Measurements from ENCODE around the gene ARF4.

The ARF4 gene

GRCh38 chr3:57598765-57599360 lies 1.7 kb upstream of the ARF4 start:
- Histone ChIP-seq H3K36me3 (ENCODE audit: insufficient read depth, low read length) (peaks cover 10% of the 10 kb centered on the region), H3K4me3 (ENCODE audit: low read length) (peak overlapping the region; percentile 59), H3K9me3 (ENCODE audit: low read length) (no peaks in the 10 kb centered on the region), H2AFZ (ENCODE audit: low read depth, low read length) (no peak overlapping the region), H3K27me3 (ENCODE audit: insufficient read depth, low read length) (no peaks in the 10 kb centered on the region), H3K4me1 (ENCODE audit: insufficient read depth, low read length) (peaks cover 20% of the 10 kb centered on the region)

- peaks cover 24% of the 10 kb centered on the region for H3K4me1 ChIP-seq (ENCODE audit: insufficient read depth, low read length)
- H3K9me3 ChIP-seq (ENCODE audit: low read length) = no peaks in the 10 kb centered on the region
- H2AFZ ChIP-seq (ENCODE audit: low read depth, low read length) = peak overlapping the region; percentile 11
- peak overlapping the region; percentile 98 for H3K4me3 ChIP-seq (ENCODE audit: low read length)
- H3K27me3 ChIP-seq (ENCODE audit: insufficient read depth, low read length) = no peaks in the 10 kb centered on the region
- peaks cover 15% of the 10 kb centered on the region for H3K36me3 ChIP-seq (ENCODE audit: insufficient read depth, low read length)
Observed at GRCh38 chr3:57596495-57597126, 533 bp downstream of the ARF4 start.

- Histone ChIP-seq H3K4me1 (ENCODE audit: insufficient read depth, low read length) (peaks cover 24% of the 10 kb centered on the region), H3K4me3 (ENCODE audit: low read length) (peak overlapping the region; percentile 98), H3K9me3 (ENCODE audit: low read length) (no peaks in the 10 kb centered on the region), H3K27me3 (ENCODE audit: insufficient read depth, low read length) (no peaks in the 10 kb centered on the region), H3K36me3 (ENCODE audit: insufficient read depth, low read length) (peaks cover 15% of the 10 kb centered on the region), H2AFZ (ENCODE audit: low read depth, low read length) (no peak overlapping the region)
Observed at GRCh38 chr3:57594576-57594975, 2.6 kb downstream of the ARF4 start.

GRCh38 chr3:57594144-57594543 lies 3.0 kb downstream of the ARF4 start:
- Histone ChIP-seq H3K9me3 (ENCODE audit: low read length) (no peaks in the 10 kb centered on the region), H3K36me3 (ENCODE audit: insufficient read depth, low read length) (peaks cover 16% of the 10 kb centered on the region), H3K4me3 (ENCODE audit: low read length) (no peak overlapping the region), H2AFZ (ENCODE audit: low read depth, low read length) (no peak overlapping the region), H3K4me1 (ENCODE audit: insufficient read depth, low read length) (peaks cover 24% of the 10 kb centered on the region), H3K27me3 (ENCODE audit: insufficient read depth, low read length) (no peaks in the 10 kb centered on the region)

- no peak overlapping the region for H2AFZ ChIP-seq (ENCODE audit: low read depth, low read length)
- peaks cover 19% of the 10 kb centered on the region for H3K36me3 ChIP-seq (ENCODE audit: insufficient read depth, low read length)
- H3K4me1 ChIP-seq (ENCODE audit: insufficient read depth, low read length) = peaks cover 17% of the 10 kb centered on the region
- H3K9me3 ChIP-seq (ENCODE audit: low read length) = no peaks in the 10 kb centered on the region
- no peak overlapping the region for H3K4me3 ChIP-seq (ENCODE audit: low read length)
- no peaks in the 10 kb centered on the region for H3K27me3 ChIP-seq (ENCODE audit: insufficient read depth, low read length)
Observed at GRCh38 chr3:57592306-57592705, 4.8 kb downstream of the ARF4 start.

GRCh38 chr3:57587905-57588304 lies 9.2 kb downstream of the ARF4 start:
- no peak overlapping the region for H3K4me3 ChIP-seq (ENCODE audit: low read length)
- no peaks in the 10 kb centered on the region for H3K4me1 ChIP-seq (ENCODE audit: insufficient read depth, low read length)
- peaks cover 17% of the 10 kb centered on the region for H3K36me3 ChIP-seq (ENCODE audit: insufficient read depth, low read length)
- no peaks in the 10 kb centered on the region for H3K9me3 ChIP-seq (ENCODE audit: low read length)
- no peak overlapping the region for H2AFZ ChIP-seq (ENCODE audit: low read depth, low read length)
- H3K27me3 ChIP-seq (ENCODE audit: insufficient read depth, low read length) = no peaks in the 10 kb centered on the region

- Histone ChIP-seq H3K4me1 (ENCODE audit: insufficient read depth, low read length) (no peaks in the 10 kb centered on the region), H2AFZ (ENCODE audit: low read depth, low read length) (no peak overlapping the region), H3K9me3 (ENCODE audit: low read length) (no peaks in the 10 kb centered on the region), H3K27me3 (ENCODE audit: insufficient read depth, low read length) (no peaks in the 10 kb centered on the region), H3K4me3 (ENCODE audit: low read length) (no peak overlapping the region), H3K36me3 (ENCODE audit: insufficient read depth, low read length) (peaks cover 18% of the 10 kb centered on the region)
Observed at GRCh38 chr3:57586778-57587177, 10.4 kb downstream of the ARF4 start.

GRCh38 chr3:57583544-57583943 lies 13.6 kb downstream of the ARF4 start:
- H2AFZ ChIP-seq (ENCODE audit: low read depth, low read length) = no peak overlapping the region
- no peaks in the 10 kb centered on the region for H3K4me1 ChIP-seq (ENCODE audit: insufficient read depth, low read length)
- no peaks in the 10 kb centered on the region for H3K9me3 ChIP-seq (ENCODE audit: low read length)
- no peaks in the 10 kb centered on the region for H3K27me3 ChIP-seq (ENCODE audit: insufficient read depth, low read length)
- no peak overlapping the region for H3K4me3 ChIP-seq (ENCODE audit: low read length)
- peaks cover 28% of the 10 kb centered on the region for H3K36me3 ChIP-seq (ENCODE audit: insufficient read depth, low read length)

- Histone ChIP-seq H2AFZ (ENCODE audit: low read depth, low read length) (no peak overlapping the region), H3K4me1 (ENCODE audit: insufficient read depth, low read length) (no peaks in the 10 kb centered on the region), H3K36me3 (ENCODE audit: insufficient read depth, low read length) (peaks cover 36% of the 10 kb centered on the region), H3K4me3 (ENCODE audit: low read length) (no peak overlapping the region), H3K27me3 (ENCODE audit: insufficient read depth, low read length) (no peaks in the 10 kb centered on the region), H3K9me3 (ENCODE audit: low read length) (no peaks in the 10 kb centered on the region)
Observed at GRCh38 chr3:57582474-57583168, 14.5 kb downstream of the ARF4 start.

GRCh38 chr3:57577801-57578200 lies 19.3 kb downstream of the ARF4 start:
- no peak overlapping the region for H3K4me3 ChIP-seq (ENCODE audit: low read length)
- H3K36me3 ChIP-seq (ENCODE audit: insufficient read depth, low read length) = peaks cover 67% of the 10 kb centered on the region
- no peaks in the 10 kb centered on the region for H3K27me3 ChIP-seq (ENCODE audit: insufficient read depth, low read length)
- no peaks in the 10 kb centered on the region for H3K9me3 ChIP-seq (ENCODE audit: low read length)
- H3K4me1 ChIP-seq (ENCODE audit: insufficient read depth, low read length) = no peaks in the 10 kb centered on the region
- no peak overlapping the region for H2AFZ ChIP-seq (ENCODE audit: low read depth, low read length)

- peaks cover 75% of the 10 kb centered on the region for H3K36me3 ChIP-seq (ENCODE audit: insufficient read depth, low read length)
- H3K27me3 ChIP-seq (ENCODE audit: insufficient read depth, low read length) = no peaks in the 10 kb centered on the region
- no peaks in the 10 kb centered on the region for H3K9me3 ChIP-seq (ENCODE audit: low read length)
- H2AFZ ChIP-seq (ENCODE audit: low read depth, low read length) = no peak overlapping the region
- H3K4me3 ChIP-seq (ENCODE audit: low read length) = no peak overlapping the region
- no peaks in the 10 kb centered on the region for H3K4me1 ChIP-seq (ENCODE audit: insufficient read depth, low read length)
Observed at GRCh38 chr3:57575966-57576626, 21.0 kb downstream of the ARF4 start.

- Histone ChIP-seq H3K27me3 (ENCODE audit: insufficient read depth, low read length) (no peaks in the 10 kb centered on the region), H3K9me3 (ENCODE audit: low read length) (no peaks in the 10 kb centered on the region), H3K4me1 (ENCODE audit: insufficient read depth, low read length) (no peaks in the 10 kb centered on the region), H3K4me3 (ENCODE audit: low read length) (no peak overlapping the region), H2AFZ (ENCODE audit: low read depth, low read length) (no peak overlapping the region), H3K36me3 (ENCODE audit: insufficient read depth, low read length) (peaks cover 75% of the 10 kb centered on the region)
Observed at GRCh38 chr3:57572096-57572495, 25.0 kb downstream of the ARF4 start.

- Histone ChIP-seq H3K36me3 (ENCODE audit: insufficient read depth, low read length) (peaks cover 71% of the 10 kb centered on the region), H3K4me3 (ENCODE audit: low read length) (no peak overlapping the region)
Observed at GRCh38 chr3:57570878-57571277, 26.3 kb downstream of the ARF4 start.

More at GRCh38 chr3:57570878-57571277, 26.3 kb downstream of the ARF4 start:
- Histone ChIP-seq H2AFZ (ENCODE audit: low read depth, low read length) (no peak overlapping the region), H3K9me3 (ENCODE audit: low read length) (no peaks in the 10 kb centered on the region), H3K4me1 (ENCODE audit: insufficient read depth, low read length) (no peaks in the 10 kb centered on the region), H3K27me3 (ENCODE audit: insufficient read depth, low read length) (no peaks in the 10 kb centered on the region)

Measured in neuron (in vitro differentiated cells).